K562 (cell line): ENCODE measurements around the gene SAMD4A. TPM values are rescaled to one million over a fixed set of nuclear protein-coding genes. Genes with fewer than 3 reads are reported as not detected.

Source experiments
- ATAC-seq: fragments of 200-7000 bp; cut with Tn5 transposase; 3 replicates; pipeline ENCODE4 v1.9.1; 2020; ENCODE audit warnings: moderate library complexity
- BruUV-seq: library from RNA; stranded (reverse); fragments of 400-500 nt; replicated peaks from 2 replicates; lab custom pipeline; 2021; lab: Mats Ljungman, UMichigan
- CTCF ChIA-PET: fragments of 300-600 bp; formaldehyde crosslinking; extraction: SDS; loops from one replicate; lab custom pipeline; 2021; ENCODE audit warnings: low intra/inter-chr PET ratio; lab: Yijun Ruan, JAX
- POLR2A ChIA-PET: fragments of 300-600, 350-650 bp; sonication (Branson Sonifier 250); formaldehyde crosslinking; extraction: SDS; loops from one replicate; lab custom pipeline; 2021; ENCODE audit warnings: antibody characterized with exemption, inconsistent platforms; lab: Yijun Ruan, JAX
- DNase-seq, 4 experiments: peaks; one replicate each; pipeline versions ENCODE4 v3.0.0 to v3.0.0-alpha.2; 2011 to 2018; ENCODE audit warnings: low spot score in 3 of 4, mixed read lengths in 3 of 4; ENCODE audit errors: extremely low read depth in 1 of 4
- FAIRE-seq: peaks from 2 replicates; lab custom pipeline; 2011; peaks lifted over from hg19 to GRCh38; lab: Jason Lieb, UNC
- H2AFZ ChIP-seq: 2 replicates; pipeline ENCODE4 v1.6.0; 2011; ENCODE audit warnings: low read depth, low read length, control low read depth, inconsistent platforms
- H3K27ac ChIP-seq: fragments of 200-600 bp; 3 replicates; pipeline ENCODE4 v1.8.0; 2011; ENCODE audit warnings: low read depth, mild to moderate bottlenecking, control low read depth, inconsistent platforms, low read length, moderate library complexity, mixed read lengths; ENCODE audit errors: extremely low read depth
- H3K27me3 ChIP-seq, 2 experiments: fragments of 300-600 bp in 1 of 2; 2 replicates in 1 of 2; 3 replicates in 1 of 2; pipeline versions ENCODE4 v1.6.0 to v1.8.0; 2011; ENCODE audit warnings: inconsistent platforms in 2 of 2, low read length in 2 of 2, mild to moderate bottlenecking in 1 of 2, mixed read lengths in 1 of 2, moderate library complexity in 1 of 2; ENCODE audit not compliant: control insufficient read depth in 2 of 2, insufficient read depth in 2 of 2
- H3K36me3 ChIP-seq: fragments of 300-600 bp; 3 replicates; pipeline ENCODE4 v1.8.0; 2011; ENCODE audit warnings: mild to moderate bottlenecking, low read length, inconsistent platforms; ENCODE audit not compliant: control insufficient read depth, insufficient read depth
- H3K4me1 ChIP-seq, 2 experiments: fragments of 200-600 bp in 1 of 2; replicated peaks in 1 of 2; 2 replicates in 1 of 2; 3 replicates in 1 of 2; pipeline versions ENCODE4 v1.5.1 to v1.8.0; 2011; ENCODE audit warnings: inconsistent platforms in 2 of 2, low read length in 2 of 2, mild to moderate bottlenecking in 1 of 2, mixed read lengths in 1 of 2, moderate library complexity in 1 of 2; ENCODE audit not compliant: control insufficient read depth in 2 of 2, insufficient read depth in 2 of 2
- H3K4me2 ChIP-seq: 2 replicates; pipeline ENCODE4 v1.6.1; 2011; ENCODE audit warnings: low read length, control low read depth, inconsistent platforms, mixed read lengths; ENCODE audit not compliant: insufficient read depth
- H3K4me3 ChIP-seq: fragments of 200-600 bp; sonication (generic), shearing (Covaris generic); 2 replicates; pipeline ENCODE4 v1.5.1; 2016; ENCODE audit warnings: control low read depth, inconsistent platforms
- H3K79me2 ChIP-seq: fragments of 200-600 bp; 3 replicates; pipeline ENCODE4 v1.8.0; 2011; ENCODE audit warnings: low read length, inconsistent platforms; ENCODE audit not compliant: control insufficient read depth, insufficient read depth
- H3K9ac ChIP-seq, 2 experiments: 2 replicates each; pipeline versions ENCODE4 v1.6.0 to v1.6.1; 2011; ENCODE audit warnings: low read depth in 2 of 2, low read length in 2 of 2, control low read depth in 1 of 2, inconsistent platforms in 1 of 2, mild to moderate bottlenecking in 1 of 2, mixed read lengths in 1 of 2; ENCODE audit not compliant: insufficient read depth in 1 of 2
- H3K9me1 ChIP-seq: one replicate; pipeline ENCODE4 v1.6.0; 2011; ENCODE audit warnings: inconsistent platforms, mild to moderate bottlenecking, low read length, moderate library complexity; ENCODE audit not compliant: control insufficient read depth, insufficient read depth
- H3K9me3 ChIP-seq: replicated peaks from 2 replicates; pipeline ENCODE4 v1.5.1; 2011; ENCODE audit warnings: low read depth, low read length, inconsistent platforms; ENCODE audit not compliant: control insufficient read depth, insufficient read depth
- H4K20me1 ChIP-seq: replicated peaks from 2 replicates; pipeline ENCODE4 v1.6.1; 2011; ENCODE audit warnings: low read length, inconsistent platforms, mixed read lengths; ENCODE audit not compliant: control insufficient read depth, insufficient read depth
- CEBPZ ChIP-seq: fragments of 150-350 bp; IDR thresholded peaks from 2 replicates; pipeline ENCODE4 v1.6.1; 2014; ENCODE audit warnings: low read depth, mild to moderate bottlenecking, low read length, borderline replicate concordance
- ETS1 ChIP-seq: conservative IDR thresholded peaks from 2 replicates; pipeline ENCODE4 v1.6.1; 2011; ENCODE audit warnings: low read depth, mild to moderate bottlenecking, low read length; ENCODE audit not compliant: control insufficient read depth
- NCOA6 ChIP-seq: fragments of 450-650 bp; IDR thresholded peaks from 2 replicates; pipeline ENCODE4 v1.6.1; 2017; ENCODE audit warnings: mild to moderate bottlenecking
- PPARD ChIP-seq: fragments of 250-450 bp; sonication (Bioruptor Pico); IDR thresholded peaks from 2 replicates; pipeline ENCODE4 v1.8.0; 2022; ENCODE audit warnings: inconsistent platforms, mild to moderate bottlenecking, moderate library complexity
- SIN3A ChIP-seq, 2 experiments: fragments of 150-350 bp in 1 of 2; IDR thresholded peaks; 2 replicates each; pipeline ENCODE4 v1.6.1; 2011 to 2016; ENCODE audit warnings: borderline replicate concordance in 2 of 2, low read depth in 2 of 2, low read length in 2 of 2, mild to moderate bottlenecking in 2 of 2, moderate library complexity in 2 of 2; ENCODE audit not compliant: control insufficient read depth in 1 of 2
- SMARCB1 ChIP-seq: IDR thresholded peaks from 2 replicates; pipeline ENCODE4 v1.6.1; 2011; ENCODE audit warnings: improper control_type of control experiment, low read depth; ENCODE audit not compliant: insufficient read length
- TARDBP ChIP-seq: fragments of 450-650 bp; IDR thresholded peaks from 2 replicates; pipeline ENCODE4 v1.6.1; 2016
- ZNF146 ChIP-seq: IDR thresholded peaks from one replicate; pipeline ENCODE4 v1.6.1; 2018; ENCODE audit warnings: missing compliant biosample characterization; ENCODE audit not compliant: unreplicated experiment
- ZNF398 ChIP-seq: fragments of 250-450 bp; sonication (Bioruptor Pico); IDR thresholded peaks from 2 replicates; pipeline ENCODE4 v1.8.0; 2021; ENCODE audit warnings: moderate library complexity, mild to moderate bottlenecking, inconsistent platforms
- WGBS: fragments of 100-300 bp; shearing (Covaris generic); methylation state at CpG from one replicate; pipeline ENCODE4 v1.1.6; 2016; ENCODE audit warnings: low coverage, mixed read lengths; ENCODE audit not compliant: insufficient coverage; ENCODE audit errors: missing lambda C conversion rate; 5-methylcytosine and 5-hydroxymethylcytosine counted together
- in situ Hi-C: fragments of 300-500 bp; cut with MboI; formaldehyde crosslinking; loops from 4 replicates; pipeline ENCODE4 v1.15.0; 2018; ENCODE audit warnings: inconsistent platforms, mixed read lengths
- intact Hi-C: fragments of 100-400 bp; cut with micrococcal nuclease; formaldehyde crosslinking; loops from 2 replicates; pipeline ENCODE4 v1.14.2; 2022
- polyA plus RNA-seq, 8 experiments: library from polyadenylated mRNA; depleted of rRNA in 4 of 8; stranded (reverse) in 5 of 8; unstranded in 3 of 8; fragments of >200 nt; fragmentation: Nextera tagmentation in 2 of 8; fragmentation: Illumina TruSeq in 1 of 8; extraction: Ambion mirVana in 2 of 8; extraction: Trizol in 1 of 8; gene quantifications; 2 replicates each; pipeline versions ENCODE4 v1.2.1 to v1.2.3, GENCODE V29; 2011 to 2014; ENCODE audit warnings: inconsistent platforms in 1 of 8, missing spikeins in 1 of 8
- total RNA-seq, 7 experiments: library from RNA; depleted of rRNA in 6 of 7; stranded (reverse); fragments of >200 nt in 6 of 7; fragmentation: Illumina TruSeq in 2 of 7; extraction: Trizol in 2 of 7; gene quantifications; 2 replicates each; pipeline versions ENCODE4 v1.2.1 to v1.2.3, GENCODE V29; 2011 to 2021; ENCODE audit warnings: low replicate concordance in 1 of 7

The SAMD4A gene
- total and polyA plus RNA-seq, 9 of the 15 experiments (the other 6 are each of a cell fraction or from before 2014, with no cell fraction given), result 0.66 to 6.8 (median 3.3) TPM

- no peak overlapping the region for H2AFZ ChIP-seq
- H3K27ac ChIP-seq, result no peak overlapping the region
- no peaks in the 10 kb centered on the region for H3K36me3 ChIP-seq
- ChIA-PET POLR2A (no interaction called here), CTCF (no interaction called here)
- no peaks in the 10 kb centered on the region for H3K9me3 ChIP-seq
- no TSS peak for BruUV-seq
- no peak overlapping the region for H3K4me3 ChIP-seq
- 78% methylated on average over 6 of the region's 6 CpGs for WGBS
- in situ Hi-C loops (loop anchor here (5.0 kb wide), 1 partner anchor 35 kb away; no protein-coding TSS in a partner anchor), intact Hi-C loops (no loop called here)
- H3K9ac ChIP-seq, result no peak overlapping the region
- DNase-seq (no peak), FAIRE-seq (no peak), ATAC-seq (no peak)
- H4K20me1 ChIP-seq, result no peaks in the 10 kb centered on the region
- H3K27me3 ChIP-seq, result no peaks in the 10 kb centered on the region
- H3K9me1 ChIP-seq, result no peaks in the 10 kb centered on the region
- no peaks in the 10 kb centered on the region; a peak in 1 of 5 replicates for H3K4me1 ChIP-seq
- no peak for TF ChIP-seq SIN3A (IDR thresholded peaks at IDR 0.05; ENCODE audit: borderline replicate concordance in 2 of 2, control insufficient read depth in 1 of 2, low read depth in 2 of 2, low read length in 2 of 2)
- TF ChIP-seq ETS1, result no peak
- no peak for TF ChIP-seq PPARD
- no peak for TF ChIP-seq SMARCB1
- no peak for TF ChIP-seq CEBPZ
- no peak for TF ChIP-seq ZNF146 (CRISPR knock-in tag)
- TF ChIP-seq ZNF398 (CRISPR knock-in tag), result no peak
- no peak for TF ChIP-seq TARDBP
- TF ChIP-seq NCOA6, result no peak
- no peaks in the 10 kb centered on the region for H3K79me2 ChIP-seq
- H3K4me2 ChIP-seq, result no peak overlapping the region
Observed at GRCh38 chr14:54652188-54652587, 85.3 kb downstream of the SAMD4A start.
